Nephron progenitor cell (in vitro differentiated cells): ENCODE data around the gene NPPB.
"Not testable (repeated sequence)": the region's sequence is repeated elsewhere in the genome, so short reads cannot be mapped to it uniquely, and the experiment has no call there.

Experiments used
- DNase-seq: peaks from one replicate; pipeline ENCODE4 v3.0.0; 2021
- H3K27ac Mint-ChIP-seq: 2 replicates; pipeline ENCODE4 v1.8.0; 2021; ENCODE audit warnings: mild to moderate bottlenecking, moderate library complexity, mixed read lengths
- H3K27me3 Mint-ChIP-seq: 2 replicates; pipeline ENCODE4 v1.8.0; 2021; ENCODE audit warnings: mild to moderate bottlenecking, low read depth, mixed read lengths; ENCODE audit not compliant: poor library complexity
- H3K36me3 Mint-ChIP-seq: 2 replicates; pipeline ENCODE4 v1.8.0; 2021; ENCODE audit warnings: low read depth, mixed read lengths
- H3K4me1 Mint-ChIP-seq: 2 replicates; pipeline ENCODE4 v1.8.0; 2021; ENCODE audit warnings: mixed read lengths
- H3K4me3 Mint-ChIP-seq: 2 replicates; pipeline ENCODE4 v1.8.0; 2021; ENCODE audit warnings: mild to moderate bottlenecking, moderate library complexity, mixed read lengths
- H3K9me3 Mint-ChIP-seq: 2 replicates; pipeline ENCODE4 v1.8.0; 2021; ENCODE audit warnings: mild to moderate bottlenecking, moderate library complexity, mixed read lengths
- CTCF ChIP-seq: fragments of 200-600 bp; sonication (generic); IDR thresholded peaks from 2 replicates; pipeline ENCODE4 v1.5.0; 2021; ENCODE audit warnings: antibody characterized with exemption

Gene NPPB

DNA sequence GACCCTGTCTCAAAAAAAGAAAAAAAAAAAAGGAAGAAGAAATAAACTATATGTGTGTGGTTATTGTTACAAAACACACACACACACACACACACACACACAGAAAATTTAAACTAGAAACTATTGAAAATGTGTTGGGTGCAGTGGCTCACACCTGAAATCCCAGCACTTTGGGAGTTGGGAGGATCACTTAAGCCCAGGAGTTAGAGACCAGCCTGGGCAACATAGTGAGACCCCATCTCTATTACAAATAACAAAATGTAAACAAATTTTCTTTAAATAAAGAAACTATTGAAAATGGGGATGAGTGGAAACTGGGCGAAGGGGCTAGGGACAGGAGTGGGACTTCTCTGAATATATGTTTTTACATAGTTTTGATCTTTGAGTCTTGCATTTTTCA lies 44.5 kb upstream of the NPPB start:
- Mint-ChIP-seq H3K4me1 (peaks cover 16% of the 10 kb centered on the region), H3K27ac (no peak overlapping the region), H3K36me3 (no peaks in the 10 kb centered on the region), H3K27me3 (peaks cover 46% of the 10 kb centered on the region), H3K4me3 (no peak overlapping the region), H3K9me3 (no peaks in the 10 kb centered on the region)
- no peak for DNase-seq
- no peak for TF ChIP-seq CTCF

DNA sequence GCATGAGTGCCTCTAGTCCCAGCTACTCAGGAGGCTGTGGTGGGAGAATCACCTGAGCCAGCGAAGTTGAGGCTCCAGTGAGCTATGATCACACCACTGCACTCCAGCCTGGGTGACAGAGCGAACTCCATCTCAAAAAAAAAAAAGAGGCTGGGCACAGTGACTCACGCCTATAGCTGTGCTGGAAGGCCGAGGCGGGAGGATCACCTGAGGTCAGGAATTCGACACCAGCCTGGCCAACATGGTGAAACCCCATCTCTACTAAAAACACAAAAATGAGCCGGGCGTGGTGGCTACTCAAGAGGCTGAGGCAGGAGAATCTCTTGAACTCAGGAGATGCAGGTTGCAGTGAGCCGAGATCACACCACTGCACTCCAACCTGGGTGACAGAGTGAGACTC lies 42.7 kb upstream of the NPPB start:
- DNase-seq, H3K9me3 Mint-ChIP-seq, H3K36me3 Mint-ChIP-seq, H3K4me1 Mint-ChIP-seq, H3K4me3 Mint-ChIP-seq, H3K27ac Mint-ChIP-seq: not testable (repeated sequence)
- H3K27me3 Mint-ChIP-seq = peaks cover 64% of the 10 kb centered on the region

DNA sequence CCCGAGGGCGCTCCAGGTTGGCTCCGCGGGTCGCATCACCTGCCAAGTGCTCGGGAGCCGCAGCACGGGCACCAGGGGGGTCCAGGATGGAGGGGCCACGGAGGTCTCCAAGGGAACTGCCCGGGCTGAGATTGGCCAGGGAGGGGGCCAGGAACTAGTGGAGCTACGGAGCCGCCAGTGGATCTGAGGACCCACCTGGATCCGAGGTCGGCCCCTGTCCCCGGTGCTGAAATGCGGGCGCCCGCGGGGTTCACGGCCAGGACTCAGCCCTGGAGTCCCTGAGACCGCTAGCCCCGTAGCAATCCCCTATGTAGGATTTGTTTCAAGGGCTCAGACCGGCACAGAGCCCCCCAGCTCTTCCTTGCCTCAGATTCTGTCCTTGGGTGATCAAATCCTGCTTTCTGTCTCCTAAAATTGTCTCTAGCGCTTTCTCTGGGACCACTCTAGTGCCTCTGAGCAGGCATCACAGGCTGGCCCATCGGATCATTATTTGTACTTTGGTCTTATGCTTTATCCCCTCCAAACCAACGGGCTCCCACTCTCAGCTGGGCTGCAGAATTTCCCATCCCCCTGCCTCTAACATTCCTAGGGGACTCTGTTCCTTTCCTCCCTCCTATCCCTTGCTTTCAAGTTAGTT lies 40.2 kb upstream of the NPPB start:
- H3K4me3 Mint-ChIP-seq = no peak overlapping the region
- DNase-seq = peak; percentile 88
- H3K4me1 Mint-ChIP-seq = peaks cover 4% of the 10 kb centered on the region
- H3K9me3 Mint-ChIP-seq = no peaks in the 10 kb centered on the region
- H3K27ac Mint-ChIP-seq = no peak overlapping the region
- H3K27me3 Mint-ChIP-seq = peaks cover 70% of the 10 kb centered on the region
- no peaks in the 10 kb centered on the region for H3K36me3 Mint-ChIP-seq
- TF ChIP-seq CTCF = no peak

DNA sequence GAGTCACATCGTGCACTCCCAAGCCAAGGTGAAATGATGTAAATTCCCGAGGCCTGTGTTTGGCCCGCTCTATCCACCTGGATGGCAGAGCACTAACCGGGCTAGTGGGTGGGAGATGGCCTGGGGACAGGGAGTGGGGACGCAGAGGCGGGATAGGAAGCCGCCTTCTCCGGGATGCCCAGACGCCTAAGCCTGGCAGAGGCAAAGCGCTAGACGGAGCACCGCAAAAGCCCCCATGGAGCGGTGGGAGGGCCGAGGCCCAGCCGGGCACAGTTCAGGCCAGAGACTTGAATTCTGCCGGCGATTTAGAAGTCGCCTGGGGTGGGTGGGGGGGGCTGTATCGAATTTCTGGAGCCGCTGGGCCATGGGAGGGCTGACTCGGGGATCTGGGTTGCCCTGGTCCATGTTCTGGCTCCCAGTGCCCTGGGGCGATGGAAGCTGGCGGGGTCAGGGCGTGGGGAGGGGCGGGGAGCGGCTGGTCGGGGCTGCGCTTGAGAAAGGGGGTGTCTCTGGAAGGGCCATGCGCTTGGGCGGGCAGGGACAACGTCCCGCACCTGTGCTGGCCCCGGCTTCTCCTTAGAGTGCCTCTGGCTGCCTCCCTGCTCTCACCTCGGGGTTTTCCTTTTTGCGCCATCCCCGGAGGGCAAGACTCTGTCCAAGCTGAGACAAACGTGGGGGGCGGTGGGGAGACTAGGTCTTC lies 39.5 kb upstream of the NPPB start:
- Mint-ChIP-seq H3K4me1 (peaks cover 4% of the 10 kb centered on the region), H3K27me3 (peaks cover 70% of the 10 kb centered on the region)

DNA sequence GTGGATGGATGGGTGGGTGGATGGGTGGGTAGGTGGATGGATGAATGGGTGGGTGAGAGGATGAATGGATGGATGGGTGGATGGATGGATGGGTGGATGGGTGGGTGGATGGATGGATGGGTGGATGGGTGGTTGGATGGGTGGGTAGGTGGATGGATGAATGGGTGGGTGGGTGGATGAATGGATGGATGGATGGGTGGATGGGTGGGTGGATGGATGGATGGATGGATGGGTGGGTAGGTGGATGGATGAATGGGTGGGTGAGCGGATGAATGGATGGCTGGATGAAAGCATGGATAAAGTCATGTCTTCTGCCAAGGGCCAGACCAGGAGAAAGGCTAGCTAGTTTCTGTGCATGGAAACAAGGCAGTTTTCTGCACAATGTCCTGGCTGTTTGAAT lies 35.8 kb upstream of the NPPB start:
- not testable (repeated sequence) for H3K4me3 Mint-ChIP-seq, H3K27ac Mint-ChIP-seq, H3K36me3 Mint-ChIP-seq

More for the DNA sequence above, 39.5 kb upstream of the NPPB start:
- H3K4me3 Mint-ChIP-seq = no peak overlapping the region
- no peaks in the 10 kb centered on the region for H3K36me3 Mint-ChIP-seq
- TF ChIP-seq CTCF = no peak
- H3K9me3 Mint-ChIP-seq = no peaks in the 10 kb centered on the region
- no peak for DNase-seq
- H3K27ac Mint-ChIP-seq = no peak overlapping the region

DNA sequence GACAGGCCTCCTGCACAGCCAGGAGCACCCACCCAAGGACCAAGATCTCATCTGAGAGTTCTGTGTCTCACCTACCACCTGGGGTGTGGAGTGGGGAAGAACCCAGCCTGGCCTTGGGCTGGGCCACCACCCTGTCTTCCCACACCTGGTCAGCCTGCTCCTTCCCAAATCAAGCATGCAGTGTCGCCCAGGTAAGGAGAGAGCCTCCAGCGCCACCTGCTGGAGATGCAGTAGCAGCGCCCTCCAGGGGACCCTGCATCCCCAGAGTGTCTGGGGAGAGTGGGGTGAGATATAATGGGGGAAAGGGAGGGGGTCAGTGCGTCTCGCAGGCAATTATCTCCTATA lies 35.1 kb upstream of the NPPB start:
- peak; percentile 79 for DNase-seq
- Mint-ChIP-seq H3K27ac (no peak overlapping the region), H3K4me3 (no peak overlapping the region), H3K36me3 (no peaks in the 10 kb centered on the region), H3K9me3 (no peaks in the 10 kb centered on the region), H3K4me1 (peaks cover 6% of the 10 kb centered on the region), H3K27me3 (peaks cover 55% of the 10 kb centered on the region)
- TF ChIP-seq CTCF = peak; percentile 85

More for the DNA sequence above, 35.8 kb upstream of the NPPB start:
- not testable (repeated sequence) for DNase-seq, H3K9me3 Mint-ChIP-seq, H3K4me1 Mint-ChIP-seq
- H3K27me3 Mint-ChIP-seq = peaks cover 59% of the 10 kb centered on the region
